PFSK-1 (cell line): ENCODE data around the gene IER2.

Experiments used
- POLR2AphosphoS5 ChIP-seq: IDR thresholded peaks from 2 replicates; pipeline ENCODE4 v1.6.1; 2012; ENCODE audit warnings: low read depth, mild to moderate bottlenecking, control low read depth, low read length, moderate library complexity
- SIN3A ChIP-seq: IDR thresholded peaks from 2 replicates; pipeline ENCODE4 v1.6.1; 2012; ENCODE audit warnings: mild to moderate bottlenecking, low read length, moderate library complexity, borderline replicate concordance; ENCODE audit not compliant: insufficient read depth
- TAF1 ChIP-seq: IDR thresholded peaks from 2 replicates; pipeline ENCODE4 v1.6.1; 2012; ENCODE audit warnings: low read length, control low read depth, borderline replicate concordance; ENCODE audit not compliant: insufficient read depth
- TF ChIP-seq, protein P1 (sequence below), 2 experiments: IDR thresholded peaks; 2 replicates each; pipeline versions ENCODE4 v1.6.1 to v1.8.0; 2011 to 2012; ENCODE audit warnings: low read depth in 2 of 2, low read length in 2 of 2, control low read depth in 1 of 2, inconsistent platforms in 1 of 2, mild to moderate bottlenecking in 1 of 2, moderate library complexity in 1 of 2; ENCODE audit not compliant: insufficient read depth in 1 of 2

DNA sequence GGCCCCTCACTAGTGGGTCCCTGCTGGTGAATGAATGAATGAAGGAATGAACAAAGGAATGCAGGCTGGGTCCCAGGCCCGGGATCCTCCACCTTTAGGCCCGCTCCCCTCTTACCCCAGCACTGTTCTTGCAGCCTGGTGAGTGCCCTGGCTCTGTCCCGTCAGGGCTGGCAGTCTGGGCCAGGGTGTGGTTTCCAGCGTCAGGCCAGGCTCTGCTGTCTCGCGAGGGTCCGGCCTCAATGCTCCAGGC is 47.9 kb upstream of the IER2 start:
- TF ChIP-seq TAF1 = no peak
- no peak for TF ChIP-seq POLR2AphosphoS5
- TF ChIP-seq, protein P1, sequence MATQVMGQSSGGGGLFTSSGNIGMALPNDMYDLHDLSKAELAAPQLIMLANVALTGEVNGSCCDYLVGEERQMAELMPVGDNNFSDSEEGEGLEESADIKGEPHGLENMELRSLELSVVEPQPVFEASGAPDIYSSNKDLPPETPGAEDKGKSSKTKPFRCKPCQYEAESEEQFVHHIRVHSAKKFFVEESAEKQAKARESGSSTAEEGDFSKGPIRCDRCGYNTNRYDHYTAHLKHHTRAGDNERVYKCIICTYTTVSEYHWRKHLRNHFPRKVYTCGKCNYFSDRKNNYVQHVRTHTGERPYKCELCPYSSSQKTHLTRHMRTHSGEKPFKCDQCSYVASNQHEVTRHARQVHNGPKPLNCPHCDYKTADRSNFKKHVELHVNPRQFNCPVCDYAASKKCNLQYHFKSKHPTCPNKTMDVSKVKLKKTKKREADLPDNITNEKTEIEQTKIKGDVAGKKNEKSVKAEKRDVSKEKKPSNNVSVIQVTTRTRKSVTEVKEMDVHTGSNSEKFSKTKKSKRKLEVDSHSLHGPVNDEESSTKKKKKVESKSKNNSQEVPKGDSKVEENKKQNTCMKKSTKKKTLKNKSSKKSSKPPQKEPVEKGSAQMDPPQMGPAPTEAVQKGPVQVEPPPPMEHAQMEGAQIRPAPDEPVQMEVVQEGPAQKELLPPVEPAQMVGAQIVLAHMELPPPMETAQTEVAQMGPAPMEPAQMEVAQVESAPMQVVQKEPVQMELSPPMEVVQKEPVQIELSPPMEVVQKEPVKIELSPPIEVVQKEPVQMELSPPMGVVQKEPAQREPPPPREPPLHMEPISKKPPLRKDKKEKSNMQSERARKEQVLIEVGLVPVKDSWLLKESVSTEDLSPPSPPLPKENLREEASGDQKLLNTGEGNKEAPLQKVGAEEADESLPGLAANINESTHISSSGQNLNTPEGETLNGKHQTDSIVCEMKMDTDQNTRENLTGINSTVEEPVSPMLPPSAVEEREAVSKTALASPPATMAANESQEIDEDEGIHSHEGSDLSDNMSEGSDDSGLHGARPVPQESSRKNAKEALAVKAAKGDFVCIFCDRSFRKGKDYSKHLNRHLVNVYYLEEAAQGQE (IDR thresholded peaks at IDR 0.05; ENCODE audit: insufficient read depth in 1 of 2, low read depth in 2 of 2, low read length in 2 of 2) = no peak
- TF ChIP-seq SIN3A = no peak
